HG02763 (cell line): ENCODE data around the gene TLE1.

Experiments used
- ATAC-seq: cut with Tn5 transposase; IDR thresholded peaks from one replicate; pipeline ENCODE4 v1.9.1; 2021; ENCODE audit warnings: mild to moderate bottlenecking, moderate library complexity; ENCODE audit not compliant: unreplicated experiment

Gene TLE1

DNA sequence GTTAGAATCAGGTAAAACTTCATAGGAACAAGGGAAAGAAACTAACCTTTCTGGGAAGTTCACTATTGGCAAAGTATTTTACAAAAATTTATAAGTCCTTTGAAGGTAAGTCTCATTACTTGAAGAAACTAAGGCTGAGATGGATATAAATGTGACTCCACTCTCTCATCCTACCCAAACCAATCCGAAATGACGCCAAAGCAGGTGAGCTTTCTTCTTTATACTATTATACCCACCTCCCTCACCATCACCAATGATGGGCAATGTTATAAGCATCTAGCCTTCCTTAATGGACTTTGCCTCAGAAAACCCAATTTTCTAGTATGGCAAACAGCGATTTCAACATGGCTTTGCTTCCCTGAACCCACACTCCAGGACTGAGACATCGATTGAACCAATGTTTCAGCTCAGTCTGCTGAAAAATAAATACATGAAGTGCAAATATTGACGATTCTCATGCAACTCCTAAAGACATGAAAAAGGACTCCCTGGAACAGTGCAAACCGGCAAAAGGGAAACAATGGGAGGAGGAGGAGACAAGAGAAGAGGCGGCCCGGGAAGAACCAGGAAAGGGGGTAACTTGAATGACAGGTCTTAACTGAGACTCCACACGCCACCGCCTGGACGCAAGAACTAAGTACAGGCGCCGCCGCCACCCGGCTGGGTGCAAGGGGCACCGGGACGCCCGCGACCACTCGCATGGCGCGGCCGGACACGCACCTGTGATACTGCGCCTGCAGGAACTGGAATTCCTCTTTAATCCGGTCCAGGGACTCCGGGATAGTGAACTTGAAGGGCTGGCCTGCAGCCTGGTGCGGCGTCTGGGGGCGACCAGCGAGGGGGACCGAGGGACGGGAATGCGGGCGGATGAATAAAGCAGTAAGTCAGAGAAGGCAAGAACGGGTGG, 2.5 kb downstream of the TLE1 start:
- ATAC-seq, result no peak

DNA sequence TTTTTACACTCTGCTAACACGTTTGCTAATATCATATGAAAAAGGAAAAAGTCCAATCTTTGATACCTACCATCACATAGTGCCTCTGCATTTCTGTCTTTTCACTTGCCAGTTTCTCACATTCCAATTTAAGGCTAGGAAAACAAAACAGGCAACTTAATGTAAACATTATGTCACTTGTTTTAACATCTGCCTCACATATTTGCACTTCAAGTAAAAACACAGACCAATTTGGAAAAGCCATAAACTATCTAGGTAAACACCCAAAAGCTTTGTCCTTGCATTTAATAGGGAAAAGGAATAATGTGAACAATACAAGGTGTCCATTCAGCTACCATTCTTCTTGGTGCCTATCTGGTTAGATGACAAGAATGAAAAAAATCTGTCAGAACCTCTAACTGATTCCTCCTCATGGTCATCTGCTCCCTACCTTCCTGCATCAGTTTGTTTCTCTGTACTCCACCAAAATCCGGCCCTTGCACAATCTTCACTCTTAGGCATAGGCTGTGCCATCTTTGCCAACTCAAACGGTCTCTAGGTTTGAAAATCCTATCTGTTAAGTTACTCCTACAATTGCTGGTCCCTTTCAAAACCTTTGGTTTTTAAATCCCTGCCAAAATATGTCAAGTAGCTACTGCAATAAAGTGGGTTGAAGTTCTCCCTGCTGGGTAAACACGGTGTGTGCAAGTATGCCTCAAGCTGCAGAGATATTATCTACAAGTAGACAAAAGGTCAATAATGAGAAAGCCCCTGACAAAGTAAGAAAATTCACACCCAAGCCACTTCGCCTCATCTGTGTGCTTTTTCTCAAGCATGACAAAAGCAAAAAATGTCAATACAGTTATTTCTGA, 3.4 kb downstream of the TLE1 start:
- ATAC-seq, result no peak

DNA sequence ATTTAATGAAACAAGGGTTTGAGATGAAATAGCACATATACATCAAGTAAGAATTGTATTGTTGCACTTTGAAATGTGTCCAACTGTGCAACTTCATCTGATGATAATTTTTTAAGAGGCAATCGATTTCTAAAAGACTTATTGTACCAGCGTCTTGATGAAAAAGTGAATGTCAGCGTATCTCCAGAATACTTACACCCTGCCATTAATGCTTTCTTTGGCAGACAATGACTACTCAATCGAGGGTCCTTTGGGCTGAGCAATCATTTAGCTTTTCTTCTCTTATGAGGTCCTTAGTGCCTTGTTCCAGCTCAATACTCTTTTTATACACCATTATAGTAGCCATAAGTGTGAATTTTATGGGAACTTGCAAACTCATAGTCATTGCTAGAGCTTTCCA, 4.7 kb downstream of the TLE1 start:
- no peak for ATAC-seq

DNA sequence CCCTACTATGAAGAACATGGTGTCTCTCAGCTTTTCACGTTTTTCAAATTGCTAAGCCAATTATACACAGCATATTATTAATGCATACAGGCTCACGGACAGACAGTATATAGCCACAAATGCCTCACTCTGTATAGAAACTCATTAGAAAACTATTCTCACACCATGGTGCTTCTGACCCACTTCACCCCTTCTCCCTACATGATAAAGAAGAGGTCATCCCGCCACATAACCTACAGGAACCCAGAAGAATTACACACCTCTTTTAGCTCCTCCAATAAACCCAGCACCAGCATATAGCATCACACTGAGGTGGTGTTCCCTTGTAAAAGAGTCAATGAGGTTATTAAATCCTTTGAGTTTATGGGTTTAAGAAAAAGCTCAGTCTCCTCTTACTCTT, 5.6 kb downstream of the TLE1 start:
- ATAC-seq, result no peak

DNA sequence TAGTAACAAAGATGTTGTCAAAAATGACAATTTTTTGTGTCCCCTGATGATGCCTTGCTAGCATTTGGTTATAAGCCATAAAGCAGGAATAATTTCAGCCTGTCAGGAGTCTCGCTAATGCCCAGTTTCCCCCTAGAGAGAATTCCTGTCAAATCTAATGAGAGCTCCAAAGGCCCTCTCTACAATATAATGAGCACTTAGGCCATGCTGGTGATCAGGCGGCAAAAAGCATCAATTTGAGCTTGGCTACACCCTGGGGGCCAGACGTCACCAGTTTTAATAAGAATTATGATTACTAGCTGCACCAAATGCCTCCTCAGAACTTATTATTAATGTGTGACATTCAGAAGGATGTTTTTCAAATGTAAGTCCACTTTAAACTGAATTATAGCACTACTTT, 6.1 kb downstream of the TLE1 start:
- no peak for ATAC-seq

DNA sequence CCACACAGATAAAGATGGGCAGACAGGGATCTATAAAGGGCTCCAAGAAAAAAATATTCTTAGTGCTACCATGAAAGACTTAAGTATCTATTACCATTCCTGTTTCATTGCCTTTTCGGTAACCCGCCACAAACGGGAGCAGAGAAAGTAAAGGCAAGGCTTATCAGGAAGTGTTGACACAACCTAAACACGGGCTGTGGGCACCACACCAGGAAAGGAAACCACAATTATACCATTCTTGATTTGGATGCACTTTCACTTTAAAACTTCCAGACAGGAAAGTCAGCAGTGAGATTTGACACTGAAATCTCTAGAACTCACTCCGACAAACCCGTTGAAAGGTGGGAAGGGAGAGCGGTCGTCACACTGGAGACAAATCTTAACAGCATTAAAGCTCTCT, 6.5 kb downstream of the TLE1 start:
- ATAC-seq, result no peak

DNA sequence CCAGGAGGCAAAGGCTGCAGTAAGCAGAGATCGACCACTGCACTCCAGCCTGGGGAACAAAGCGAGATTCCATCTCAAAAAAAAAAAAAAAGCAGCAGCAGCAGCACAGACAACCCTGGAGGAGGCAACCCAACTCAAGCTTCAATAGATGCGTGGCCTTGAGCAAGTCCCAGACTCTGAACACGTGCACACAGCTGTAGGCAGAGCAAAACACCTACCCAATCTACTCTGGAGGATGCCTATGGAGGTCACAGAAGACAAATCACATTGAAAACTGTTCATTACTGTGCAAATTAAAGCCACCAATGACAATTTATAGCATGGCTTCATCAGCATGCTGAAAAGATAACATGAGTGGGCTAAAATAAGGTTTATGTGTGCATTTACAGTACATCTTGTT, 7.2 kb downstream of the TLE1 start:
- no peak for ATAC-seq

DNA sequence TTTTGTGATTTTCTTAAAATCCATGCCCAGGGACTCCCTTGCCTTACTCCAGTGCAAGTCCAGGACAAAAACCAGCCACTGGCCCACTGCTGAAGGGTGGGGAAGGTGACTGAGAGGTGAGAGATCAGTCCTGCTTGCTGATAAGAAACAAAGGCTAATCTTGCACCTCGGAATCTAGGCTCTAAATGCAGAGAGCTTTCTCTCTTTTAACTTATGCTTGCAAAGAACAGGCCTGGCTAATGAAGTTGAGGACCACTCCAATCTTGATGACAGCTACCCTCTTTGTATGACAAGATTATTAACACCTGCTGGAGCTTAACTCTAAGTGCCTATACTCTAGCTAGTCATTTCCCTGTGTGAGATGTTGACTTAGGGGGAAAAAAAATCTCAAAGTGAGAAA, 8.8 kb downstream of the TLE1 start:
- ATAC-seq, result no peak

DNA sequence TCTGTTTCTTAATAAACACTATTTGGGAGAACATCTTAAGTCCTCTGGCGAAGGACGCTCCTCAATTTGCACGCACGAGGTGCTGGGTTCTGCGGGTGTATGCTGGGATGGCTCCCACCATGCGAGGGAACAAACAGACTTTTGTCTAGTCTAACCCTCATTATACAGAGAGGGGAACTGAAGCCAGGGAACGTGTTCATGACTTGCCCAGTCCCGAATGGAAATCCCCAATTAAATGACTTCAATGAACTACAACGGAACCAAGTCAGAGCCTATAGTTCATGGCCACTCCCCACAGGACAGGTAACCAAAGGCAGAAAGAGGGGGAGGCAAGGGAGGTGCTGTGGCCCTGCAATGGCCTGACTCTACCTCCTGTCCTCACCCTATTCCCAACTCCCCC, 9.3 kb downstream of the TLE1 start:
- no peak for ATAC-seq

DNA sequence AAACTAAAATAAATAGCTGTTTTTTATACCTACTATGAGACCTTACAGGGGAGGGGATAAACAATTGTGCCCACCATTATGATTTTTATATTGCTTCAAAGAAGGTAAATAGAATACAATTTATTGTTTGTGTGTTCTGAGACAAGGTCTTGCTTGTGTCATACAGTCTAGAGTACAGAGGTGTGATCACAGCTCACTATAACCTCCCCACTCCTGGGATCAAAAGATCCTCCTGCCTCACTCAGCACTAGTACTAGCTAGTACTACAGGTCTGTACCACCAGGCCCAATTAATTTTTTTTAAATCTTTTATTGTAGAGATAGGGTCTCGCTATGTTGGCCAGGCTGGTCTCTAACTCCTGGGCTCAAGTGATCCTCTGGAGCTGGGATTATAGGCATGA, 11.3 kb downstream of the TLE1 start:
- no peak for ATAC-seq

DNA sequence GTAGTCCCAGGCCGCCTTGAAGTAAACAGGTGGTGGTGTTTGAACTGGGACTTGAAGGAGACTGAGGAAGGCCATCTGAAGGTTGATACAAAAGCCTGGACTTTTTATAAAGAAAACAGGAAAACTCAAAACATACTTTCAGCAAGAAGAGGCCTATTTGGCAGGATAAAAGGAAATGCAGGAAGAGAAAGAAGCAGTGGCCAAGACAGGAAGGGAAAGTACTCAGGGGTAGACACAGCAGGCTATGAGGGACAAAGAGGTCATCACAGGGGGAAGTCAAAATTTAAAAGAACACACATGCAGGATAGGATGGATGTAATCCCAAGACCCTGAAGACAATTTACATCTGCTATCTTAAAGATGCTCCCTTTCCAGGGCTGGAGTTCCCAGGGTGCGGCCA, 13.0 kb downstream of the TLE1 start:
- ATAC-seq, result no peak

DNA sequence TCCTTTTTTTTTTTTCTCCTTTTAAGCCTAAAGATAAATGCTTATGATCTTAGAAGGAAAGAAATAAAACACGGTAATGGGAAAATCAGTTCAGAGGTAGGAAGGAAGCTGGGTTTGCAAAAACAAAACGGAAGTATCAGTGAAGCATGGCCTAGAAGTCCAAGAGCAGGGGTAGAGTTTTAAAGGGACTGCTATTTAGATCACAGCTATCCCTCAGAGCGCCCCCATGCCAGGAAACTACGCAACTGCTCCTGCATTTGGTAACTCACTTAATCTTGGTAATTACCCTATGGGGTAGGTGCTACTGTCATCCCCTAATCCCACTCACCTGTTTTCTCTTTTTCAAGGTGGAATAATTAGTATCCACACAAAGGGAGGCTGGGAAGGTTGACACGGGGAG, 16.0 kb downstream of the TLE1 start:
- no peak for ATAC-seq

DNA sequence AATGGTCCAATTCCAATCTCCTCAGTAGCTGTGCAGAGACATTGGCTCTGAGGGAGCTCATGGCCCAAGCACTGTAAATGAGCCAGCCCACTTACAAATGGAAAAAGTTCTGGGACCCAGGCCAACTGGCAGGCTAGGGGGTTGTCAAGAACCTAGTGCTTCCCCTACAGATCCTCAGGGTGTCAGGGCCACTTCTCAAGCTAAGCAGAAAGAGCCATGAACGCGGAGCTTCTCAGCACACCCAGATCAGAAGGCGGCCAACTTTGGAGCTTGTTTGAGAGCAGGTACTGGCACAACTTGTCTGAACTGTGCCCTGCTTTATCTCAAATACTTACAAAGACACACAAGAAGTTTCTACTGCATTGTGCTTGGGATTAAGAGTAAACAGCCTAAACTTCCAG, 17.5 kb downstream of the TLE1 start:
- ATAC-seq, result no peak

DNA sequence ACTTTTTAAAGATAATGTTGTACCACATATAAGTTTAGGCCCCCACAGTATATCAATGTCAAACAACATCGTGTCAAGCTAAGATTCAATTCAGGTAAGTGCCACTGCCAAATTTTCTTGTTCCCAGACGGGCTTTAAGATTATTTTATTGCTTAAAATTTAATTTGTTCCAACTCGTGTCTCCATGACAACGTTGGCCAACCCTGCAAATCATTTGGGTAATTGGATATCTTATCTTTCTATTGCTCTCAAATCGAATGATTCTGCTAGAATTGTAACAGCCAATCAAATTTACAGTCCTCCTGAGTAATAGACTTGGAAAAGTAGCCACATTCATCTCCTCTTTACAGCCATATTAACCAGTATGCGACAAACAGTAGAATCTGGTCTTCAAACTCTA, 19.5 kb downstream of the TLE1 start:
- ATAC-seq, result no peak

DNA sequence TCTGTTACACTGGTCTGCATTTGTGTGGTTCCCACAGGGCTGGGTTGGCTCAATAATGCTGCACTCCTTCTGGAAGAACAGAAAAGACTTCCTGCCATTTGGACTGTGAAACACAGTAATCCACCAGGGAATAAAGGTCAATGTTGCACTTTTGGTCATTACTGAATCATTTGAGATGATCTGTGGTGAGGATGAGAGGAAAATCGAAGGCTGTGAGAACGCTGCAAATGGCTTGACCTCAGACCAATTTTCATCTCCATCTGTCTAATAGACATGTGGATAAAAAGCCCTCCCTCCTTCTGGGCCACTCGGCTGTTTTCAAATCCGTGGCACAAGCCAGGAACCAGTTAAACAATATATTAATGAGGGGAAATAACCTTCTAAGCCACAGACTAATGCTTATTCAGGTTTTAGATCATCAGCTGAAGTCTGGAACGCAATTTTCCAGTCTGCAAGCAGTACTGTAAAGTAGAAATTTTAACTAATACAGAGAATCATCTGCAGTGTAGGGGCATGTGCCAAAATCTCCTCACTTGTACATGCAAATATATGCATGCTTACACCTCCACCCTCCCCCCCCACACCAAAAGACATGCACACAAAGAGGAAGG, 20.2 kb downstream of the TLE1 start:
- ATAC-seq, result no peak

DNA sequence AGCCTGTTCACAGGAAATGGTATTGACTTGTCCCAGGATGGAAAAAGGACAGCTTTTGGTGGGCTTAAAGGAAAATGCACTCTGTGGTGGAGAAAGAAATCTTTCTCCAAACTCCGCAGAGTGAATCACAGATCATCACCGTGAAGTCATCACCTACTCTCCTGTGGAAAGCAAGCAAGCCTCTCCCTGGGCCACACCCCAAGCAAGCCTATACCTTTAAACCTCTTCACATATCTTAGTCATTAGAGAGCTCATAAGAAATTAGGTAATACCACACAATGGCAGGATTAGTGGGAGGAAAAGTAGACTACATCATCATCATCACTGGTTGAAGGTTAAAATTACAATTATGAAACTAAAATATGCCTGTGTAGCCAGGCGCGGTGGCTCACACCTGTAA, 23.2 kb downstream of the TLE1 start:
- no peak for ATAC-seq

DNA sequence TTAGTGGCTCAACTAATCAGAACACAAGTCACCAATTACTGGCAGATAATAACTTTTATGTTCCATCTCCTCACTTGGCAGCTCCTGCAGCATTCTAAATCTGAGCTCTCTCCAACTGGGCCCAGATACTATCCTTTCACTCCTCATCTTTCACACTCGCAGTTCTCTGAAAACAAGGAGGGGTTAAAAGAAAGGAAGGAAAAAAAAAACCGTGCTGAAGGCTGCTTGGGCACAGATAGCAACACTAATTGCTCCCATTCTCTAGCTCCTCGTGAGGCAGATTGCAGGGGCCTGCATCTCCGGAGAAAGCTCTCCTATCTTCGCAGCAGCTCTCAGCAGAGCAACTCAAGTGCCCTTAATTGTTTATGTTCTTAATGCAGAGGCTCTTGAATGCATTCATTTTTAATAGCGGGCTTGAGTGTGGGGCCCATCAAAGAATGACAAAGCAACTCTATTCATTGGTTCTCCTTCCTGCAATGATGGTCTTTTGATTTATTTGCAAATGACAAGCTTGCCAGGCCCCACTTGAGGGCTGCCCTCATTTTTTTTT, 23.9 kb downstream of the TLE1 start:
- no peak for ATAC-seq

DNA sequence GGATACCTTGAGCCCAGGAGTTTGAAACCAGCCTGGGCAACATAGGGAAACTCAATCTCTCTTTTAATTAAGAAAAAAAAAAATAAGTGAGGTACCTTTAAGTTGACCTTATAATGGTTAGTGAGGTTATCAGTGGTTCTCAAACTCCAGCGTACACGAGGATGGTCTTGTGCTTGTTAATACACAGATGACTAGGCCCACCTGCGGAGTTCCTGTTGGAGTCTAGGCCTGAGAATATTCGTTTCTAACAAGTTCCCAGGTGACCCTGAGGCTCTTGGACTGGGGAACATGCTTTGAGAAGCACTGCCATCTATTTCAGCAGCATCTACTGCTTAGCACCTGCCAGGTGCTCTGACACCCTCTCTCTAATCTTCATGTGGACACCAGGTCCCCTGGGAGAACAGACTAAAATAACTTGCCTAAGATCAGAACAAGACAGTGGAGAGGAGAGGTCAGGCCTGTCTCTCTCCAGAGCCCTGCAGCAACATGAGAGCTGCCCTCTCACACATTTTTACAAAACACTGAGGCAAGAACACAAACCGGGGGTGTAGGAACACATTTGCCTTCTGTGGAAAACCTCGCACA, 24.6 kb downstream of the TLE1 start:
- no peak for ATAC-seq

DNA sequence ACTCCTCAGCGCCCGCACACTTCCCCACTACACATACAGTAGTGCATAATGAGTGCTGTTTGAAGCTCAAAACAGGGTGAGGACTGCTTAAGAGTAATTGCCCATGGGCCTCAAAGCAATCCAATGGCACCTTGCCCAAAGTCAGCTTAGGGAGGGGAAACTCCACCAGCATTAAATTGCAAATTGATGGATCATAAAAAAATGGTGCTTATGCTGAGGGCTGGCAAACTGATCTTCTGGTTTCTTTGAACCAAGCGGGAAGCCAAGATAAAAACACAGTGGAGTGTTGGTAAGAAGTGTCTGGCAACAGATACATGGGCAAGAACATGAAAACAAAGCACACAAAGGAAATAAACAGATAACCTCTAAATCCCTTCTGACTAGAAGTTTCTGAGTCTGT, 28.0 kb downstream of the TLE1 start:
- no peak for ATAC-seq

DNA sequence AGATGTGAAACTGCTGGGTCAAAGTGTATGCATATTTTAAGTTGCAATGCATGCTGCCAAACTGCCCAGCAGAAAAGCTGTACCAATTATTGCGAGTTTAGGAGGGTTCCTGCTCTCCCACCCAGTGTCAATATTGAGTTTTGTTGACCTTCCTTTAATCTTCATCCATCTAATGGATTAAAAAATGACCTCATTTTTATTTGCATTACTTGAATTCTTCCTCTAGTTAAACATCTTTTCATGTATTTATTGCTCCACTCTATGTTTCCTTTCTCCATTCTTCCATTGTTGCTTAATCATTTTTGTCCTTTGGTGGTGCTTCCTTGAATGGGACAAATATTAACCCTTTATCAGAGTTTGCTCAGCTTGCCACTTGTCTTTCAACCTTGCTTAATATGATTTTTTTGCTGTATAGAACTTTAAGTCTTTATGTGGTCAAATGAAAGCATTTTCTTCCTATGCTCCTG, 32.4 kb downstream of the TLE1 start:
- no peak for ATAC-seq

DNA sequence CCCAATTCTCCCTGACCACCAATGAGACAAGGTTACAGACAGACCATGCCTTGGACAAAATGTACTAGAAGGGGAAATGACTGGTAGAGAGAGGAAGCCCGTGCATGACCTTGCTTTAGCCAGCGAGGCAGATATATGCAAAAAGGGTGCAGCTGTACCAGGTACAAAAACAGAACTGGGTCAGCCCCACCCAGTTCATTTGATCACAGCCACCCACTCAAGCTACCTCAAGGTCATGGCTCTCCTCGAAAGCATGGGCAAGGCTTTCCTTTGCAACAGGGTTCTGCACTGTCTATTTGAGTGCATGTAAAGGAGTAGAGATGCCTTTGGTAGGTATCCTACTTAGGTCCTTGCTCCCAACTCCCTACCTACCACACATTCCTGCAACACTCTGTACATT, 33.3 kb downstream of the TLE1 start:
- peak; percentile 83 for ATAC-seq
